IMR-90 (cell line): ENCODE measurements around the gene KCTD4. TPM values are rescaled to one million over a fixed set of nuclear protein-coding genes. Genes with fewer than 3 reads are reported as not detected.

Experiments used
- ATAC-seq: fragments of 200-7000 bp; cut with Tn5 transposase; 2 replicates; pipeline ENCODE4 v1.9.1; 2020; ENCODE audit warnings: low read depth, mild to moderate bottlenecking, moderate library complexity
- BruUV-seq: library from RNA; stranded (reverse); fragments of 400-500 nt; replicated peaks from 2 replicates; lab custom pipeline; 2021; lab: Mats Ljungman, UMichigan
- CTCF ChIA-PET: fragments of 300-600 bp; formaldehyde crosslinking; extraction: SDS; loops from one replicate; lab custom pipeline; 2021; ENCODE audit warnings: antibody characterized with exemption; lab: Yijun Ruan, JAX
- POLR2A ChIA-PET: fragments of 300-600 bp; sonication (Branson Sonifier 250); formaldehyde crosslinking; loops from one replicate; lab custom pipeline; 2022; ENCODE audit warnings: antibody characterized with exemption; ENCODE audit not compliant: unreplicated experiment; lab: Charles Lee
- DNase-seq: peaks from one replicate; pipeline ENCODE4 v3.0.0; 2013
- H2AFZ ChIP-seq: replicated peaks from 2 replicates; pipeline ENCODE3; 2013; ENCODE audit warnings: low read length, mild to moderate bottlenecking; ENCODE audit not compliant: poor library complexity
- H2AK5ac ChIP-seq: 2 replicates; pipeline ENCODE4 v1.6.1; 2013; ENCODE audit warnings: low read depth, low read length, inconsistent platforms
- H2AK9ac ChIP-seq: replicated peaks from 2 replicates; pipeline ENCODE3; 2013; ENCODE audit warnings: mild to moderate bottlenecking, low read depth, low read length, moderate library complexity; ENCODE audit not compliant: poor library complexity
- H2BK120ac ChIP-seq: 2 replicates; pipeline ENCODE4 v1.6.1; 2013; ENCODE audit warnings: low read depth, low read length, inconsistent platforms
- H2BK15ac ChIP-seq: 3 replicates; pipeline ENCODE4 v1.6.1; 2013; ENCODE audit warnings: low read depth, low read length, inconsistent platforms
- H2BK20ac ChIP-seq: 2 replicates; pipeline ENCODE4 v1.6.1; 2013; ENCODE audit warnings: low read depth, mild to moderate bottlenecking, inconsistent platforms, low read length, moderate library complexity
- H2BK5ac ChIP-seq: 2 replicates; pipeline ENCODE4 v1.6.1; 2013; ENCODE audit warnings: mild to moderate bottlenecking, low read depth, low read length, inconsistent platforms; ENCODE audit not compliant: poor library complexity, severe bottlenecking
- H3K14ac ChIP-seq: replicated peaks from 2 replicates; pipeline ENCODE4 v1.6.1; 2013; ENCODE audit warnings: low read depth, low read length, inconsistent platforms
- H3K18ac ChIP-seq: 2 replicates; pipeline ENCODE4 v1.6.1; 2013; ENCODE audit warnings: low read depth, low read length, control low read depth
- H3K23ac ChIP-seq: 2 replicates; pipeline ENCODE4 v1.6.1; 2013; ENCODE audit warnings: low read depth, low read length, inconsistent platforms
- H3K27ac ChIP-seq: 2 replicates; pipeline ENCODE4 v1.5.1; 2013; ENCODE audit warnings: mild to moderate bottlenecking, control low read depth, low read length; ENCODE audit not compliant: insufficient read depth
- H3K27me3 ChIP-seq: 2 replicates; pipeline ENCODE4 v1.6.1; 2013; ENCODE audit warnings: low read length; ENCODE audit not compliant: control insufficient read depth, insufficient read depth
- H3K36me3 ChIP-seq: 2 replicates; pipeline ENCODE4 v1.6.1; 2013; ENCODE audit warnings: low read length, mixed read lengths; ENCODE audit not compliant: control insufficient read depth, insufficient read depth
- H3K4ac ChIP-seq: 2 replicates; pipeline ENCODE4 v1.6.1; 2013; ENCODE audit warnings: low read depth, low read length, inconsistent platforms
- H3K4me1 ChIP-seq: 2 replicates; pipeline ENCODE4 v1.6.1; 2013; ENCODE audit warnings: low read length, mixed read lengths; ENCODE audit not compliant: control insufficient read depth, insufficient read depth
- H3K4me2 ChIP-seq: 2 replicates; pipeline ENCODE4 v1.6.1; 2013; ENCODE audit warnings: low read depth, mild to moderate bottlenecking, control low read depth, low read length, moderate library complexity
- H3K4me3 ChIP-seq: 2 replicates; pipeline ENCODE4 v1.5.1; 2013; ENCODE audit warnings: low read depth, mild to moderate bottlenecking, control low read depth, low read length, moderate library complexity; ENCODE audit not compliant: insufficient read depth
- H3K56ac ChIP-seq: 2 replicates; pipeline ENCODE4 v1.6.1; 2013; ENCODE audit warnings: low read length, inconsistent platforms; ENCODE audit not compliant: insufficient read depth; ENCODE audit errors: extremely low read depth
- H3K79me1 ChIP-seq, 2 experiments: 2 replicates each; pipeline ENCODE4 v1.6.1; 2013; ENCODE audit warnings: low read length in 2 of 2, inconsistent platforms in 1 of 2, low read depth in 1 of 2
- H3K9ac ChIP-seq: 2 replicates; pipeline ENCODE4 v1.6.1; 2013; ENCODE audit warnings: low read depth, low read length, control low read depth
- H3K9me1 ChIP-seq: 2 replicates; pipeline ENCODE4 v1.6.1; 2013; ENCODE audit warnings: low read length, inconsistent platforms; ENCODE audit not compliant: insufficient read depth
- H3K9me3 ChIP-seq: 2 replicates; pipeline ENCODE4 v1.6.1; 2013; ENCODE audit warnings: low read length; ENCODE audit not compliant: control insufficient read depth, insufficient read depth
- H4K20me1 ChIP-seq: 2 replicates; pipeline ENCODE4 v1.6.1; 2013; ENCODE audit warnings: low read length, inconsistent platforms; ENCODE audit not compliant: insufficient read depth
- H4K5ac ChIP-seq: 2 replicates; pipeline ENCODE4 v1.6.1; 2013; ENCODE audit warnings: mild to moderate bottlenecking, low read depth, low read length, control low read depth
- H4K8ac ChIP-seq, 2 experiments: 2 replicates each; pipeline ENCODE4 v1.6.1; 2013; ENCODE audit warnings: low read depth in 2 of 2, low read length in 2 of 2, control low read depth in 1 of 2, inconsistent platforms in 1 of 2
- H4K91ac ChIP-seq: 2 replicates; pipeline ENCODE4 v1.6.1; 2013; ENCODE audit warnings: low read depth, low read length, inconsistent platforms; ENCODE audit not compliant: insufficient read depth
- BHLHE40 ChIP-seq: fragments of 150-350 bp; IDR thresholded peaks from 2 replicates; pipeline ENCODE4 v1.6.1; 2016; ENCODE audit warnings: mild to moderate bottlenecking, low read depth, low read length
- CEBPB ChIP-seq: IDR thresholded peaks from 2 replicates; pipeline ENCODE4 v1.6.1; 2012; ENCODE audit warnings: low read depth, low read length, improper control_type of control experiment
- CHD1 ChIP-seq: IDR thresholded peaks from 2 replicates; pipeline ENCODE4 v1.6.1; 2012; ENCODE audit warnings: low read depth, low read length, improper control_type of control experiment
- ELK1 ChIP-seq: fragments of 150-350 bp; IDR thresholded peaks from 2 replicates; pipeline ENCODE4 v1.6.1; 2016; ENCODE audit warnings: low read depth, mild to moderate bottlenecking, low read length, moderate library complexity, borderline replicate concordance
- FOS ChIP-seq: fragments of 150-350 bp; IDR thresholded peaks from 2 replicates; pipeline ENCODE4 v1.6.1; 2016; ENCODE audit warnings: low read depth, low read length
- MAFK ChIP-seq: IDR thresholded peaks from 2 replicates; pipeline ENCODE4 v1.6.1; 2012; ENCODE audit warnings: low read depth, low read length, improper control_type of control experiment
- MAZ ChIP-seq: IDR thresholded peaks from 2 replicates; pipeline ENCODE4 v1.6.1; 2012; ENCODE audit warnings: low read depth, mild to moderate bottlenecking, low read length, improper control_type of control experiment, moderate library complexity, borderline replicate concordance
- MXI1 ChIP-seq: IDR thresholded peaks from 2 replicates; pipeline ENCODE4 v1.6.1; 2012; ENCODE audit warnings: low read depth, mild to moderate bottlenecking, low read length, moderate library complexity, borderline replicate concordance
- NFE2L2 ChIP-seq: fragments of 150-350 bp; IDR thresholded peaks from 2 replicates; pipeline ENCODE4 v1.6.1; 2016; ENCODE audit warnings: low read depth, mild to moderate bottlenecking, low read length
- POLR2A ChIP-seq: IDR thresholded peaks from 2 replicates; pipeline ENCODE4 v1.6.1; 2012; ENCODE audit warnings: mild to moderate bottlenecking, low read depth, low read length
- RAD21 ChIP-seq: IDR thresholded peaks from 2 replicates; pipeline ENCODE4 v1.6.1; 2012; ENCODE audit warnings: low read length, improper control_type of control experiment
- RFX5 ChIP-seq: IDR thresholded peaks from 2 replicates; pipeline ENCODE4 v1.8.0; 2012; ENCODE audit warnings: low read depth, mild to moderate bottlenecking, low read length, moderate library complexity
- SMC3 ChIP-seq: fragments of 150-350 bp; IDR thresholded peaks from 2 replicates; pipeline ENCODE4 v1.6.1; 2016; ENCODE audit warnings: low read depth, mild to moderate bottlenecking, antibody characterized with exemption, low read length, moderate library complexity
- WGBS, 2 experiments: methylation state at CpG; one replicate each; pipeline versions ENCODE4 v1.1.5 to v1.1.7; 2013; ENCODE audit warnings: missing lambda C conversion rate in 2 of 2; ENCODE audit not compliant: insufficient read length in 1 of 2; ENCODE audit errors: extremely low coverage in 2 of 2; 5-methylcytosine and 5-hydroxymethylcytosine counted together
- dilution Hi-C: fragments of 300-500 bp; cut with HindIII; formaldehyde crosslinking; loops from one replicate; pipeline ENCODE4 v1.14.3; 2018; ENCODE audit warnings: low sequenced_read_pairs; ENCODE audit not compliant: unreplicated experiment
- in situ Hi-C: fragments of 300-500 bp; cut with MboI; formaldehyde crosslinking; loops from 3 replicates; pipeline ENCODE4 v1.14.3; 2019; ENCODE audit warnings: low sequenced_read_pairs, inconsistent platforms, mixed read lengths
- intact Hi-C: fragments of 100-400 bp; cut with micrococcal nuclease; formaldehyde crosslinking; loops from 2 replicates; pipeline ENCODE4 v1.10.0; 2022
- polyA plus RNA-seq, 3 experiments: library from polyadenylated mRNA; depleted of rRNA; stranded (reverse); fragments of >200 nt; gene quantifications; 2 replicates each; pipeline ENCODE4 v1.2.3, GENCODE V29; 2012; ENCODE audit warnings: low replicate concordance in 1 of 3
- total RNA-seq: library from RNA; depleted of rRNA; stranded (reverse); fragments of >200 nt; gene quantifications from 2 replicates; pipeline ENCODE4 v1.2.3, GENCODE V29; 2012
- TF ChIP-seq, protein P1 (sequence below): conservative IDR thresholded peaks from 2 replicates; pipeline ENCODE4 v1.5.1; 2012; ENCODE audit warnings: mild to moderate bottlenecking, low read depth, low read length, improper control_type of control experiment

KCTD4 gene
- total and polyA plus RNA-seq, 2 of the 4 experiments (the other 2 are of a cell fraction) = 0.53 to 0.72 TPM

DNA sequence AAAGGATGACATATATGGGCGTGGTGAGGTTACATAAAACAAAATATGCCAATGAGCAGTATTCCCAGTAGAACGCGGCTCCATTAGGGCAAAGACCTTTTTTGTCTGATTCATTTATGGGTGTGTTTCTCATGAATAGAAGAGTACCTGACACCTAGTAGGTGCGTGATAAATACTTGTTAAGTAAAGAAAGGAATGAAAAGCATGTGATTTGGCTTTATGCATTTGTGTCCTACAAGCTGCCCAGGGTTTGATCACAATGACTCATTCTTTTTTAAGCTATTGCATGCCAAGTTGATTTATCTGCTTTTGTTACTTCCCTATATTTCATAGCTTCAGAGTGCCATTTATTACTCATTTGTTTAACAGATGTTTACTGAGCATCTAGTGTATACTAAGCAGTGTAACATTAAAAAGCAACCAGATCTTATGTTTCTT, 19.1 kb upstream of the KCTD4 start:
- in situ Hi-C loops = no loop called here
- H3K27ac ChIP-seq = no peak overlapping the region

More for the DNA sequence above, 19.1 kb upstream of the KCTD4 start:
- Histone ChIP-seq H4K5ac (no peak overlapping the region), H3K4me3 (no peak overlapping the region), H4K91ac (no peak overlapping the region), H3K9me3 (no peaks in the 10 kb centered on the region), H2AFZ (no peak overlapping the region), H3K27me3 (no peaks in the 10 kb centered on the region), H3K4me2 (no peak overlapping the region), H3K18ac (no peak overlapping the region), H4K8ac (no peak overlapping the region), H3K9me1 (peaks cover 2% of the 10 kb centered on the region; the same call in 1 of the 2 replicates), H3K23ac (no peak overlapping the region), H3K4ac (0 out of 2 replicates have a peak overlapping the region, but pooled peaks have one; percentile 1), H3K79me1 (peaks cover 33 to 42% of the 10 kb centered on the region in 2 experiments), H3K4me1 (peaks cover 2% of the 10 kb centered on the region; the same call in 1 of the 2 replicates), H2AK9ac (no peak overlapping the region), H2BK20ac (no peak overlapping the region), H4K20me1 (no peaks in the 10 kb centered on the region), H3K56ac (no peak overlapping the region), H3K14ac (no peak overlapping the region), H2AK5ac (no peak overlapping the region), H3K36me3 (peaks cover 2% of the 10 kb centered on the region), H2BK5ac (no peak overlapping the region), H2BK120ac (no peak overlapping the region), H3K9ac (no peak overlapping the region), H2BK15ac (no peak overlapping the region)
- DNase-seq (peak; percentile 44), ATAC-seq (peak; percentile 36; the same call in 1 of the 2 replicates)
- intact Hi-C loops (no loop called here), dilution Hi-C loops (no loop called here)
- TF ChIP-seq MAFK (no peak), SMC3 (no peak), MXI1 (no peak), CEBPB (no peak), POLR2A (no peak), RAD21 (no peak), NFE2L2 (no peak), CHD1 (no peak), RFX5 (no peak), MAZ (no peak), ELK1 (no peak), FOS (no peak), BHLHE40 (no peak)
- TF ChIP-seq, protein P1, sequence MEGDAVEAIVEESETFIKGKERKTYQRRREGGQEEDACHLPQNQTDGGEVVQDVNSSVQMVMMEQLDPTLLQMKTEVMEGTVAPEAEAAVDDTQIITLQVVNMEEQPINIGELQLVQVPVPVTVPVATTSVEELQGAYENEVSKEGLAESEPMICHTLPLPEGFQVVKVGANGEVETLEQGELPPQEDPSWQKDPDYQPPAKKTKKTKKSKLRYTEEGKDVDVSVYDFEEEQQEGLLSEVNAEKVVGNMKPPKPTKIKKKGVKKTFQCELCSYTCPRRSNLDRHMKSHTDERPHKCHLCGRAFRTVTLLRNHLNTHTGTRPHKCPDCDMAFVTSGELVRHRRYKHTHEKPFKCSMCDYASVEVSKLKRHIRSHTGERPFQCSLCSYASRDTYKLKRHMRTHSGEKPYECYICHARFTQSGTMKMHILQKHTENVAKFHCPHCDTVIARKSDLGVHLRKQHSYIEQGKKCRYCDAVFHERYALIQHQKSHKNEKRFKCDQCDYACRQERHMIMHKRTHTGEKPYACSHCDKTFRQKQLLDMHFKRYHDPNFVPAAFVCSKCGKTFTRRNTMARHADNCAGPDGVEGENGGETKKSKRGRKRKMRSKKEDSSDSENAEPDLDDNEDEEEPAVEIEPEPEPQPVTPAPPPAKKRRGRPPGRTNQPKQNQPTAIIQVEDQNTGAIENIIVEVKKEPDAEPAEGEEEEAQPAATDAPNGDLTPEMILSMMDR = no peak
- no TSS peak for BruUV-seq
- ChIA-PET POLR2A (no interaction called here), CTCF (interaction anchor here (0.6 kb wide), 2 partner anchors 10 to 199 kb away, joined by 3 read pairs; no protein-coding TSS in a partner anchor)
- 94% methylated on average over 2 of the region's 4 CpGs; no CpG with 5 or more reads in 1 of the 2 experiments for WGBS, 2 experiments
